RCC 7860 (cell line): Measurements from ENCODE around the gene ATF6B.
A peak's percentile ranks its signal among the peaks of the same experiment; 100 is the strongest.
"Not testable (repeated sequence)": the region's sequence is repeated elsewhere in the genome, so short reads cannot be mapped to it uniquely, and the experiment has no call there.

Source experiments
- DNase-seq: peaks from one replicate; pipeline ENCODE4 v3.0.0-alpha.2; 2015; ENCODE audit warnings: low spot score
- FAIRE-seq: peaks from 2 replicates; lab custom pipeline; 2012; peaks lifted over from hg19 to GRCh38; lab: Jason Lieb, UNC

Gene ATF6B

DNA sequence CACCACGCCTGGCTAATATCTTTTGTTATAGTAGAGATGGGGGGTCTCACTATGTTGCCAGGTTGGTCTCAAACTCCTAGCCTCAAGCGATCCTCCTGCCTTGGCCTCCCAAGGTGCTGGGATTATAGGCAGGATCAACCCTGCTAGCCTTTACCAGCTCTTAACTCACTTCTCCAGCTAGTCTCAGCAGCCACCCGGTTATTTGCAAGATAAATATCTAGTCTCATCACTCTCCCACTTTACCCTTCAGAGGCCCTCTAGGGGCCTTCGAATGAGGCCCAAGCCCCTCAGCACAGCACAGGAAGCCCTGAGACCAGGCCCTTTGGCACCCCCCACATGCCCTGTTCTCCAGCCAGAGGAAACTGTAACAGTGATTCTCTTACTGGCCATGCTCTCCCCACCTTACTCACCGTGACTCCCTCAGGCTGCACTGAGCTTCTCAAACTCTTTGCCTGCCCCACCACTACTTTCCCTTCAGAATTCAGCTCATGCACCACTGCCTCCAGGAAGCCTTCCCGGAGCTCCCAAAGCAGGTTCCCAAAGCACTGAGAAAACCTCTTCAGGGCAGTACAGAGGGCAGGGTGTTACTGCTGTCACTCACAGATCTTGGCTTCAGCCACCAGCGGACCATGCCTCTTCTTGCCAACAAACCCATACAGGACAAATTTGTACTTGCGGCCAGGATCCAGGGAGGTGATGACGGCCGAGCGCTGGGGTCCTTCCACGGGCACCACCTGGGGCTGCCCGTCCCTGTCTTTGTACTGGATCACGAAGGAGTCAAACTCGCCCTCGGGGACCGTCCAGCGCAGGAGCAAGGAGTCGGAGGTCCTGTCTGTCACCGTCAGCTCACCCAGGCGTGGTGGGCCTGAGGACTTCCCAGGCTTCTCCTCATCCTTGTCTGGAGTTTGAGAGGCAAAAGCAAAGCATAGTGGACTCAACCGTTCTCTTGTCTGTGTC, 44.0 kb downstream of the ATF6B start:
- no peak for DNase-seq
- FAIRE-seq, result no peak

DNA sequence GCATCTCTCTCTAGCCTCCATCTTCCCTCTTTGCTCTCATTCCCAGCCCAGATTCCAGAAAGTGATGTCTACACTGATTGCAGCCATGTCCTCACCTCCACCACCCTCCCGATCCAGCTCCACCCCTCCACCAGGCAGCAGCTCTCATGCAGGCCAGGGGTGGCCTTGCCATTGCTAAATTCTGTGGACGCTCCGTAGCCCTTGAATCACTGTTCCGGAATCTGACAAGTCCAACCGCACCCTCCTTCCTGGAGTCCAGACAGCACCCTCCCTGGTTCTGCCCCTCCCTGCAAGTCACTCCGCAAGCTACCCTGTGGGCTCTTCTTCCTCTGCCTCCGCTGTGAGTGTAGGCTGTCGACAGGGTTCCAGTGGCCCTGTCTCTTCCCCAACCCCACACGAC, 45.1 kb downstream of the ATF6B start:
- FAIRE-seq, result no peak
- DNase-seq, result no peak

DNA sequence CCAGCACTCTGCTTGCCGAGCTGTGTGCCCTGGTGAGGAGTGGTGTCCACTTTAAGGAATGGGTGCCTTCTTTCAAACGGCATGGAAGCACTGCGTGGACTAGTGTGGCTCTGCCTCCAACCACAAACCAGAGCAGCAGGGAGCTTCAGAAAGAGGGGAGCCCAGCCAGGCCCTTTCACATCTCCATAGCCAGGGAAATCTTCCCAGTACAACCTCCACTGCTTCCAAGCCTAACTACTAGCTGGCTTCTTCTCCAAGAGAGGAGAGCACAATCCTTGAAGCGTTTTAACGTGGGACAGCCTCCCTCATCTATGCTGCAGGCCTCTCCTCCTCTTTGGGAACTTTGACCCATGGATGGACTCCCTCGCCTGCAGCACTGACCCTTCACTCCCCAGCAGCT, 45.6 kb downstream of the ATF6B start:
- DNase-seq, result no peak

DNA sequence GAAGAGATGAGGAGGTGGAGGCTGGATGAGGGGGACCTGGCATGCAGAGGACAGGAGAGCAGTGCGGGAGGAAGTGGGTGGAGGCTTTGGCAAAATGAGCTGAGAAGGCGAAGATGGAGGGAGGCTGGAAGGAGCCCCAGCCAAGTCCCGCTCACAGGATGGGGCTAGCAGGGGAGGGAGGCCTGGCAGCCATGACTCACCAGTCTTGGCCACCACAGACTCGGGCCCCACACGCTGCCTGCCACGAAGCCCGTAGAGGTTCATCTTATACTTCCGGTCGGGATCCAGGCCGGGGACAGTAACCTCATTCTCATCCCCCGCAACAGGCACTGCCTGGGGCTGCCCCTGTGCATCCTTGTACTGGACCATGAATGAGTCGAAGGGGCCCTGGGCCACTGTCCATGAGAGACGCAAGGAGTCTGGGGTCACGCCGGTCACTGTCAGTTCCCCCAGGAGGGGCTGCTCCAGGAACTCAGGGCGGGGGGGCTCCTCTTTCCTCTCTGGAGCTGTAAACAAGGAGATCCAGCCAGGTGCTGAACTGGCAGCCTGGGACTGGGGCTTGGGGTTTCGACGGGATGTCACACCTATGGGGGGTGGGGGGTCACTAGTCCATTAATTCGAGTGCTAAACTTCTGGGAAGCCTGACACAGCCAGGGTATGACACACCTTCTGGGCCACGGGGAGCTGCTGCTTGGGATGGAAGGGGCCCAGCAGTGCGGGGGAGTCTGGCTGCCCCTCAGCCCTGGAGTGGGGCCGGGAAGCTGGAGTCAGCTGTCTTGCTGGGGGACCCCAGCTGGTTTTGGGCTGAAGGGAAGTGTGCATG, 46.7 kb downstream of the ATF6B start:
- FAIRE-seq (peak; percentile 55), DNase-seq (peak; percentile 82)

More for the DNA sequence above, 45.6 kb downstream of the ATF6B start:
- no peak for FAIRE-seq

DNA sequence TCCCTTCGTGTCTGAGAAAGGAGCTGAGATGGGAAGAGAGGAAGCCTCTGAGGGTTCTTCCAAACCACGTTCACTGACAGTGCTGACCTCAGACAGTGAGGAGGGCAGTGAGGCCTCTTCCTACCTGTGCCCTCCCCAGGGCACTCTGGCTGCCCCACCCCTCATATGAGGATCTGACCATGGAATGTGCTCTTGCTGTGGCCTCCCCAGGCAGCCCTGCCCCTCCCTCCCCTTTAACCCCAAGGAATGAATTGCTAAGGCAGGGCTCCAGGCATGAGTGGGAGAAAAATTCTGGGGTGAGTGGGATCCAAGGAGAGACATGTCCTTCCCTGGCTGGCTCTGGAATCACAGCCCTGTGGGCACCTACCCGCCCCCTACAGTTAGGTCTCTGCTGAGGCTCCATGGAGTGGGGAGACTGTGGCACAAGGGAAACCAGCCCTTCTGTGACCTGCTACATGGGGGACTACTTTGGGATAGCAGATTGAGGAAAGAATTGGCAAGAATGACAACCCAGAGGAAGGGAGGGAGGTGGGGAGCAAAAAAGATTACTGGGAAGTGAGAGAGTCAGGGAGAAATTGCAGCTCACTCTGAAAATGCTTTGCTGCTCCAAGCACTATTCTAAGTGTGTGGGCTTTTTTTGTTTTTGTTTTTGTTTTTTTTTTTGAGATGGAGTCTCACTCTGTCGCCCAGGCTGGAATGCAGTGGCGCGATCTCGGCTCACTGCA, 48.3 kb downstream of the ATF6B start:
- no peak for FAIRE-seq
- DNase-seq, result no peak

DNA sequence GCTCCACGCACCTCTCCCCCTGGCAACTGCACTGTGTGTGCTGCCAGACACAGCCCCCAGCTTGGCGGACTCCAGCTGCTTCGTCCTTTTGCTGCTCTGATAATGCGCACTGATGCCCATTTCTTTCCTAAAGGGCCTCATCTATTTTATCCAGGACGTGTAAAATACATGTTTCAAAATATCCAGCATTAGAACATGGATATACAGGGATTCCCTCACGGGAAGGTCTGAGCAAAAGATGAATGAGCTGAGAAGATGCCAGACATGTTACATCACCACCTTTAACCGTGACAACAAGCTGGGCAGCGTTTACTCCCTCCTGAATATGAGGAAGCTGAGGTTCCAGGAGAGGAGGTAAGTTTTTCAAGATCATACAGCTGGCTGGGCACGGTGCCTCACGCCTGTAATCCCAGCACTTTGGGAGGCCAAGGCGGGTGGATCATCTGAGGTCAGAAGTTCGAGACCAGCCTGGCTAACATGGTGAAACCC, 51.7 kb downstream of the ATF6B start:
- DNase-seq (peak; percentile 80), FAIRE-seq (peak; percentile 26)

DNA sequence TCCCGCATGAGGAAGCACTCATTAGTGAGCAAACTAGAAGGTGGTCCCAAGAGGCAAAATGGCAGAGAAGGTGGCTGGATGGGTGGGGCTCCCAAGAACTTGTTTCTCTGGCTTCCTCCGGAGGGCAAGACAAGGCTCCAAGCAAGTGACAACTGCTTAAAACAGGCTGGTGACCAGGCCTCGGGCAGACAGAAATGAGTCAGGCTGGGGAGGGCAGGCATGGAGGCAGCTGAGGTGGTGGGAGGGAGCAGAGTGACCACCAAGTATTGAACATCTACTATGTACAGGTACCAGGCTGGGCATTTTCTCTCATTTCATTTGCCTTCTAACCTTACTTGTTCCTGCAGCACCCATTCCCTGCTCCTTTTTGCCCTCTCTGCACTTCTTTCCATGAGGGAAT, 52.3 kb downstream of the ATF6B start:
- DNase-seq, result peak; percentile 20
- no peak for FAIRE-seq

DNA sequence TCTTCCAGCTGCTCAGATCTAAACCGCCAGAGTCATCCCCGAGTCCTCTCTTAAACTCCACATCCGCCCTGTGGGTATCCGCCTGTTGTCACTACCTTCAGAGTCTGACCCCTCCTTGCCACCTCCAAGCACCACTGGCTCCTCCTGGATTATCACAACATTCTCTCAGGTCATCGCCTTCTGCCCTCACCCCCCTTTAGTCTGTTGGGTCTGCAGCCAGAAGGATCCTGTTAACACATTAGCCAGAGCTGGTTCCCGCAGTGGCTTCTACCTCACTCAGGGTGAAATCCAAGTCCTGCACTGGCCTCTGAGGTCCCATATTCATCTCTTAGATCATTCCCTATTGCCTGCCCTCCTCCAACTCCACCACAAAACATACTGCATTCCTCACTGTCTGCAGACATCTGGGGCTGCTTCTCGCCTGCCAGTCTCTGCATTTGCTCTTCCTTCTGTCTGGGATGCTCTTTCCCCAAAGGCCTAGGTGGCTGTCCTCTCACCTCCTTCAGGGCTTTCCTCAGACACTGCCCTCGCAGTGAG, 53.0 kb downstream of the ATF6B start:
- FAIRE-seq, result no peak
- DNase-seq, result peak; percentile 14

DNA sequence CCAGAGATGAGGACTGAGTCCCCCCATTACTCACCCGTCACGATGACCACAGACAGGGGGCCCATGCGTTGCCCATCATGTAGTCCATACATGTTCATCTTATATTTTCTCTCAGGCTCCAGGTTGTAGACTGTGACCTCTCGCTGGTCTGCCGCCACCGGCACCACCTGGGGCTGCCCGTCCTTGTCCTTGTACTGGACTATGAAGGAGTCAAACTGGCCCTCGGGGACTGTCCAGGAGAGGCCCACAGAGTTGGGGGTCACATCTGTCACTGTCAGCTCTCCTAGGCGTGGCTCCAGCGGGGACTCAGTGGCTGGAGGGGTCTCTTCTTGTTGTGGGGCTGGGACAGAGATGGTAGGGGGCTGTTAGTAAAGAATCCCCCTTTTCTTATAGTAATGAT, 54.4 kb downstream of the ATF6B start:
- no peak for FAIRE-seq
- no peak for DNase-seq

DNA sequence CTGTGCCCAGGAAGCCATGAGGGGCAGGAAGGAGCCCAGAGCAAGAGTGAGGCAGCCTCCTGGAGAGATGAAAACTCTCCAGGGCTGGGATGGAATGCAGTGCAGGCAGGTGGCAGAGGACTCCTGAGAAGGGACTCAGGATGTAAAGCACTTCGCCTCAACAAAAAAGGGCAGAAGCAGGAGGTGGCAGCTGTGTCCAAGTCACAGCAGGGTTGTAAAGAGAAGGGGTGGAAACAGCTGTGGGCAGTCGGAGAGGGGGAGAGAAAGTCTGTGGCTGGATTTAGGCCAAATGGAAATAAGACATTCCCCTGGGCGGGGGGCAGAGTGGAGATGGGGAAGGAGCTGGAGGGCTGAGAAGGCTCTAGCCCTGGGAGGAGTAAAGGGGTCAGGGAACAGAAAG, 54.9 kb downstream of the ATF6B start:
- no peak for FAIRE-seq
- no peak for DNase-seq

DNA sequence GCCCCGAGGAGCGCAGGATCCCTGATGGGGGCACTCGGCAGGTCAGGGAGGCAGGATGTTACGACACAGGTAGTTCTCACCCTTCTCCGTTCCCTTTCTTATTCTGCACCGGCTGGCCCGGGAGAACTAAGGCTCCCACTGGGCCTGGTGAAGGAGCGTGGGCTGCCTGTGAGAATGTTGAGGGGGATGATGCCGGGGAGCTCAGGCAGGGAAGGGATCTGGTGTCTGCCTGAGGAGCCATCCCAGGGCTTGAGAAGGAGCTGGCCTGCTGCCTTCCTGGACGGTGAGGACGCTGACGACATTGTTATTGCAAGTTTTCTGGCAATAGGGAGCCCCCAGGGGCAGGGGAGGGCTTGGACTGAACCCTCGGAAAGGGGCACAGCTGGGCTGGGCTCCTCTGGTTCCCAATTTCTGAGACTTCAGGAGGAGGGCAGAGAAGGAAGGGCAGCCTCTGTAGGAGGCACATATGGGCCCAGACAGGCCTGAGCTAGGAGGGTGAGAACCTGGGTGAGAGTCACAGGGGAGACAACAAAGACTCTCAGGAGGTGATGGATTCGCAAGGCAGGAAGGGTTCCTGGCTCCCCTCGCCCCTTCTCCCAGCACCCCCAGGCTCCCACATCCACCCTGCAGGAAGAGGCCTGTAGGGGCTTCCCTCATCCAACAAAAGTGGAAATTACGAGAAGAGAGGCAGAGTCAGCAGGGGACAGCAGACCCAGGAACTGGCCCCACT, 57.1 kb downstream of the ATF6B start:
- no peak for FAIRE-seq

DNA sequence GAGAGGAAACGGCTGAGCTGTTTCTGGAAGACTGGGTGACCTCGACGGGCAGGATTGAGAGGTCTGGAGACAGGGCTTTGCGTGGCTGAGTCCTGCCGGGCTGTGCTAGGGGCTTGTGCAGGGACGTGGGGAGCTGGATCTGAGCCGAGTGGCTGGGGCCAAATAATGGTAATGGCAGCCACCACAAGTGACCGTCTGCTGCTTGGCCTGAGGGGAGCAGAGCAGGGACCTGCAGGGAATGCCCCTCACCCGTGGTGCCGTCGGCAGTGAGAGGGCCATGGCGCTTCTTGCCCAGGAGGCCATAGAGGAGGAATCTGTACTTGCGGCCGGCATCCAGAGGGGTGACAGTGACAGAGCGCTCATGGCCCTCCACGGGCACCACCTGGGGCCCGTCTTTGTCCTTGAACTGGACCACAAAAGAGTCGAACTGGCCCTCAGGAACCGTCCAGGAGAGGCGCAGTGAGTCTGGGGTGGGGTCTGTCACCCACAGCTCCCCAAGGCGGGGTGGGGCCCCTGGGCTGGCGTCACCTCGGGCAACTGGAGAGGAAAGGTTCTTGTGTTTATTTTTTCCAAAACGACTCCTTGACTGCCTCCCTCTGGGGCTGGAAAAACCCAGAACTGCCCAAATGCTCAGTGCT, 58.0 kb downstream of the ATF6B start:
- DNase-seq (no peak), FAIRE-seq (no peak)

More for the DNA sequence above, 57.1 kb downstream of the ATF6B start:
- DNase-seq, result no peak

DNA sequence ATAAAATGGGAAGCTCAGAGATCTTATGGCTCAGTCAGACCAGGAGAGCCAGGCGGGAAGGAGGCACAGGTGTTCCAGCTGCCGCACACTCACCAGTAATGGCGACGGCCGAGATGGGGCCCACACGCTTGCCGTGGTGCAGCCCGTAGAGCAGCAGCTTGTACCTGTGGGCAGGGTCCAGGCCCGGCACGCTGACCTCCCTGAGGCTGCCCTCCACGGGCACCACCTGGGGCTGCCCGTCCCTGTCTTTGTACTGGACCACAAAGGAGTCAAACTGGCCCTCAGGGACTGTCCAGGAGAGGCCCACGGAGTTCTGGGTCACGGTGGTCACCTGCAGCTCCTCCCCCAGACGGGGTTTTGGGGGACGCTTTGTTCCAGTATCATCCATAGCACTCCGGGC, 58.6 kb downstream of the ATF6B start:
- FAIRE-seq (no peak), DNase-seq (no peak)

DNA sequence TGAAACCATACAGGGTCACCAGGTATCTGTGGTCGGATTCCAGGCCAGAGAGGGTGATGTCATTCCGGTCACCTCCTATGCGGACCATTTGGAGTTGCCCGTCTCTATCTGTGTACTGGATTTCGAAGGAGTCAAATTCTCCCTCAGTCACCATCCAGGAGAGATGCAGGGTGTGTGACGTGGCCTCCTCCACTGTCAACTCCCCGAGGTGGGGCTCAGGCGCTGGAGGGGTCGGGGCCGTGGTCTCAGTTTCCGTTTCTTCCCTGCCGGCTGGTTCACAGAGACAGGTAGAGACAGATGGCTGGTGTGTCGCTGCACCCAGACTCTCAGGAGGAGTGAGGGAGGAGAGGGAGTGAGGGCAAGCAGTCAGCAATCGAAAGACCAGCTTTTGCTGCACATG, 59.2 kb downstream of the ATF6B start:
- DNase-seq, result no peak
- no peak for FAIRE-seq

DNA sequence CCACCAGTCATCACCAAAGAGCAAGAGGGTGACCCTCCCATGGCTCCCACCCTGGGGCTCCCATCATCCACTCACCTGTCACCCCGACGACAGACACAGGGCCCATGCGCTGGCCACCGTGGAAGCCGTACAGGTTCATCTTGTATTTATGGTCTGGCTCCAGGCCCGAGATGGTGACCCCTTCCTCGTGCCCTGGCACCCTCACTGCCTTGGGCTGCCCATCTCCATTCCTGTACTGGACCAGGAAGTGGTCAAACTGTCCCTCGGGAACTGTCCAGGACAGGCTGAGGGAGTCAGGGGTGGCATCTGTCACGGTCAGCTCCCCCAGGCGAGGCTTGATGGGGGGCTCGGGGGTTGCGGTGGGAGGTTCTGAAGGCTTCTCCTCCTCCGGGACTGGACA, 59.7 kb downstream of the ATF6B start:
- FAIRE-seq, DNase-seq: not testable (repeated sequence)

DNA sequence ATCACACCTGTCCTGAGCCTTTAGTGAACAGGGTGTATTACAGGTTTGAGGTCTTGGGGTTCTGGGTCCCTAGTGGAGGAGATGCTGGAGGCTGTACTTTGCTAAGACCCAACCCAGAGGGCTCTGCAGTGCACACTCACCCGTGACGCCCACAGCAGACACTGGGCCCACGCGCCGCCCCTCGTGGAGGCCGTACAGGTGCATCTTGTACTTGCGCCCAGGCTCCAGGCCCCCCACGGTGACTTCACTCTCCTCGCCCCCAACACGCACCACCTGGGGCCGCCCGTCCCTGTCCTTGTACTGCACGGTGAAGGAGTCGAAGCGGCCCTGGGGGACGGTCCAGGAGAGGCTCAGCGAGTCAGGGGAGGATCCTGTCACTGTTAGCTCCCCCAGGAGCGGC, 60.5 kb downstream of the ATF6B start:
- FAIRE-seq, DNase-seq: not testable (repeated sequence)
